Panc1 (cell line): ENCODE data around the gene CCDC9.

ENCODE experiments used
- POLR2AphosphoS5 ChIP-seq: IDR thresholded peaks from 2 replicates; pipeline ENCODE4 v1.6.1; 2012; ENCODE audit warnings: mild to moderate bottlenecking, low read depth, low read length, moderate library complexity
- TF ChIP-seq, protein P1 (sequence below): fragments of 450-650 bp; IDR thresholded peaks from 2 replicates; pipeline ENCODE4 v1.5.1; 2017; ENCODE audit warnings: mild to moderate bottlenecking
- TF ChIP-seq, protein P2 (sequence below), 2 experiments: IDR thresholded peaks; 2 replicates each; pipeline ENCODE4 v1.6.1; 2011 to 2012; ENCODE audit warnings: low read depth in 2 of 2, control low read depth in 1 of 2, low read length in 1 of 2, mild to moderate bottlenecking in 1 of 2, moderate library complexity in 1 of 2; ENCODE audit not compliant: insufficient read depth in 1 of 2

DNA sequence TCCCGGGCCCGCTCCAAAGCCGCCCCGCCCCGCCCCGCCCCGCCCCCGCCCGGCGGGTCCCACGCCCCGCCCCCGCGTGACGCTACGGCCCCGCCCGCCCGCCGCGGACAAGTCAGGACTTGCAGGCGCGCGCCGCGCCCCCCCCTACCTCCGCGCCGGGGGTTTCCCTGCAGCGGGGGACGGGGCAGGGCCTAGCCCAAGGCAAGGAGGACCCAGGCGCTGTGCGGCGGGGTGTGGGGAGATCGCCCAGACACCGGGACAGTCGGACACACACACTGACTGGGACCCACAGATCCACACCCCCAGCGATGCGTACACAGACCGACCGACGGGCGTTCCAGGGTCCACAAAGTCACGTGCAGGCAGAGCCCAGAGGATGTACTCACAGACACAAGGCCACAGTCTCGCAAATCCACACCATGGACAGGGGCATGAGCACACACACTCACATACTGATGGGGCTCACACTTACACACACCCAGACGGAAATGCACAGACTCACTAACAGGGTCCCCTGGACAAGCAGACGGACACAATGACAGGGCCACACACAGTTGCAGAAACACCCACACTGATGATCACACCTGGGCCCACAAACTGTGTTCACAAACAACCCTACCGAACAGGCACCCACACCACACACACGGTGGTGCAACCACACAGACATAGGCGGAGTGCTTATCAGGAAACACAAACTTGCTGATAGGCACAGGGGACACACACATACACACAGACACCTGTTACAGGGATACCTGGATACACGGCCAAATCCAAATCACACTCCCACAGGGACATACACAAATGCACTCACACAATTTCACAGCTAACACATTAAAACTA lies 24.9 kb upstream of the CCDC9 start:
- TF ChIP-seq POLR2AphosphoS5: no peak
- TF ChIP-seq, protein P1, sequence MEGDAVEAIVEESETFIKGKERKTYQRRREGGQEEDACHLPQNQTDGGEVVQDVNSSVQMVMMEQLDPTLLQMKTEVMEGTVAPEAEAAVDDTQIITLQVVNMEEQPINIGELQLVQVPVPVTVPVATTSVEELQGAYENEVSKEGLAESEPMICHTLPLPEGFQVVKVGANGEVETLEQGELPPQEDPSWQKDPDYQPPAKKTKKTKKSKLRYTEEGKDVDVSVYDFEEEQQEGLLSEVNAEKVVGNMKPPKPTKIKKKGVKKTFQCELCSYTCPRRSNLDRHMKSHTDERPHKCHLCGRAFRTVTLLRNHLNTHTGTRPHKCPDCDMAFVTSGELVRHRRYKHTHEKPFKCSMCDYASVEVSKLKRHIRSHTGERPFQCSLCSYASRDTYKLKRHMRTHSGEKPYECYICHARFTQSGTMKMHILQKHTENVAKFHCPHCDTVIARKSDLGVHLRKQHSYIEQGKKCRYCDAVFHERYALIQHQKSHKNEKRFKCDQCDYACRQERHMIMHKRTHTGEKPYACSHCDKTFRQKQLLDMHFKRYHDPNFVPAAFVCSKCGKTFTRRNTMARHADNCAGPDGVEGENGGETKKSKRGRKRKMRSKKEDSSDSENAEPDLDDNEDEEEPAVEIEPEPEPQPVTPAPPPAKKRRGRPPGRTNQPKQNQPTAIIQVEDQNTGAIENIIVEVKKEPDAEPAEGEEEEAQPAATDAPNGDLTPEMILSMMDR: no peak
- TF ChIP-seq, protein P2, sequence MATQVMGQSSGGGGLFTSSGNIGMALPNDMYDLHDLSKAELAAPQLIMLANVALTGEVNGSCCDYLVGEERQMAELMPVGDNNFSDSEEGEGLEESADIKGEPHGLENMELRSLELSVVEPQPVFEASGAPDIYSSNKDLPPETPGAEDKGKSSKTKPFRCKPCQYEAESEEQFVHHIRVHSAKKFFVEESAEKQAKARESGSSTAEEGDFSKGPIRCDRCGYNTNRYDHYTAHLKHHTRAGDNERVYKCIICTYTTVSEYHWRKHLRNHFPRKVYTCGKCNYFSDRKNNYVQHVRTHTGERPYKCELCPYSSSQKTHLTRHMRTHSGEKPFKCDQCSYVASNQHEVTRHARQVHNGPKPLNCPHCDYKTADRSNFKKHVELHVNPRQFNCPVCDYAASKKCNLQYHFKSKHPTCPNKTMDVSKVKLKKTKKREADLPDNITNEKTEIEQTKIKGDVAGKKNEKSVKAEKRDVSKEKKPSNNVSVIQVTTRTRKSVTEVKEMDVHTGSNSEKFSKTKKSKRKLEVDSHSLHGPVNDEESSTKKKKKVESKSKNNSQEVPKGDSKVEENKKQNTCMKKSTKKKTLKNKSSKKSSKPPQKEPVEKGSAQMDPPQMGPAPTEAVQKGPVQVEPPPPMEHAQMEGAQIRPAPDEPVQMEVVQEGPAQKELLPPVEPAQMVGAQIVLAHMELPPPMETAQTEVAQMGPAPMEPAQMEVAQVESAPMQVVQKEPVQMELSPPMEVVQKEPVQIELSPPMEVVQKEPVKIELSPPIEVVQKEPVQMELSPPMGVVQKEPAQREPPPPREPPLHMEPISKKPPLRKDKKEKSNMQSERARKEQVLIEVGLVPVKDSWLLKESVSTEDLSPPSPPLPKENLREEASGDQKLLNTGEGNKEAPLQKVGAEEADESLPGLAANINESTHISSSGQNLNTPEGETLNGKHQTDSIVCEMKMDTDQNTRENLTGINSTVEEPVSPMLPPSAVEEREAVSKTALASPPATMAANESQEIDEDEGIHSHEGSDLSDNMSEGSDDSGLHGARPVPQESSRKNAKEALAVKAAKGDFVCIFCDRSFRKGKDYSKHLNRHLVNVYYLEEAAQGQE (IDR thresholded peaks at IDR 0.05; ENCODE audit: insufficient read depth in 1 of 2, low read depth in 2 of 2, low read length in 1 of 2): peak in 1 of 2 experiments; percentile 57; a peak in 1 of 4 replicates
